HFFc6 (cell line): ENCODE results near the gene MPRIP. TPM values are rescaled to one million over a fixed set of nuclear protein-coding genes. Genes with fewer than 3 reads are reported as not detected.

Experiments
- DNase-seq: peaks from one replicate; pipeline ENCODE4 v3.0.0-alpha.2; 2018
- H3K27ac Mint-ChIP-seq: 2 replicates; pipeline ENCODE4 v1.8.0; 2020; ENCODE audit warnings: mild to moderate bottlenecking, mixed read lengths
- H3K27me3 Mint-ChIP-seq: 2 replicates; pipeline ENCODE4 v1.8.0; 2021; ENCODE audit warnings: mild to moderate bottlenecking, moderate library complexity, mixed read lengths; ENCODE audit not compliant: insufficient read depth
- H3K36me3 Mint-ChIP-seq: 2 replicates; pipeline ENCODE4 v1.8.0; 2021; ENCODE audit warnings: low read depth, mixed read lengths
- H3K4me1 Mint-ChIP-seq: 2 replicates; pipeline ENCODE4 v1.8.0; 2020; ENCODE audit warnings: low read depth, mixed read lengths
- H3K4me3 Mint-ChIP-seq: 2 replicates; pipeline ENCODE4 v1.8.0; 2020; ENCODE audit warnings: mild to moderate bottlenecking, moderate library complexity, mixed read lengths
- H3K9me3 Mint-ChIP-seq: 2 replicates; pipeline ENCODE4 v1.8.0; 2020; ENCODE audit warnings: mild to moderate bottlenecking, mixed read lengths
- CTCF ChIP-seq: fragments of 200-600 bp; sonication (generic); IDR thresholded peaks from 2 replicates; pipeline ENCODE4 v1.5.0; 2021; ENCODE audit warnings: antibody characterized with exemption, mild to moderate bottlenecking
- total RNA-seq, 6 experiments: library from RNA; stranded (reverse); fragmentation: NEBNext Ultra II Directional; extraction: Animal tissue kit (Norgen Biotek cat#: 25700); gene quantifications; 2 replicates in 1 of 6; 3 replicates in 5 of 6; pipeline ENCODE4 v1.2.3, GENCODE V29; 2021

Gene MPRIP
- total RNA-seq, 6 experiments from 2014 or later, result 350 to 409 (median 372) TPM

DNA sequence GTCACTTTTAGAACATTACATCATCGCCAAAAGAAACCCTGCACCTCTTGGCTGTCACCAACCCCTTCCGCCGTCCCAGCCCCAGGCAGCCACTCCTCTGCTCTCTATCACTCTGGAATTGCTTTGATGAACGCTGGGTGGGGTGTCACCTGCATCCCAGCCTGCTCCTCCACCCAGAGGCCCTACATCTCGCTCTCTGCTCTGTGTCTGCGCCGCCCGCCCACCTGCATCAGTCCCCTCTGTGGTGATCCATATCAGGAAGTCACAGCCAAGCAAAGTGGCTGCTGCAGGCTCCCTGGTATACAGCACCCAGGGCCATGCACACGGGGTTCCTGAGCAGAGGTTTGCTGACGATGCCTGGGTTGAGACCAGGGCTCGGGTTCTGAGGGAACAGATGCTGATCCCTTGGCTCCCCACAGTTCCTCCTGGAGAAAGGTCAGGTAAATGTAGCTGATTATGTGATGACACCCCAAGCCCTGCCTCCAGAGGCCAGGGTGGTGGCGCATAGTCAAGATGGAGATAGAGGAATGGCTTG is 30.8 kb downstream of the MPRIP start:
- DNase-seq, result no peak
- Mint-ChIP-seq H3K4me3 (no peak overlapping the region), H3K9me3 (no peaks in the 10 kb centered on the region), H3K27ac (no peak overlapping the region), H3K4me1 (peaks cover 85% of the 10 kb centered on the region), H3K36me3 (peaks cover 19% of the 10 kb centered on the region), H3K27me3 (no peaks in the 10 kb centered on the region)
- no peak for TF ChIP-seq CTCF

DNA sequence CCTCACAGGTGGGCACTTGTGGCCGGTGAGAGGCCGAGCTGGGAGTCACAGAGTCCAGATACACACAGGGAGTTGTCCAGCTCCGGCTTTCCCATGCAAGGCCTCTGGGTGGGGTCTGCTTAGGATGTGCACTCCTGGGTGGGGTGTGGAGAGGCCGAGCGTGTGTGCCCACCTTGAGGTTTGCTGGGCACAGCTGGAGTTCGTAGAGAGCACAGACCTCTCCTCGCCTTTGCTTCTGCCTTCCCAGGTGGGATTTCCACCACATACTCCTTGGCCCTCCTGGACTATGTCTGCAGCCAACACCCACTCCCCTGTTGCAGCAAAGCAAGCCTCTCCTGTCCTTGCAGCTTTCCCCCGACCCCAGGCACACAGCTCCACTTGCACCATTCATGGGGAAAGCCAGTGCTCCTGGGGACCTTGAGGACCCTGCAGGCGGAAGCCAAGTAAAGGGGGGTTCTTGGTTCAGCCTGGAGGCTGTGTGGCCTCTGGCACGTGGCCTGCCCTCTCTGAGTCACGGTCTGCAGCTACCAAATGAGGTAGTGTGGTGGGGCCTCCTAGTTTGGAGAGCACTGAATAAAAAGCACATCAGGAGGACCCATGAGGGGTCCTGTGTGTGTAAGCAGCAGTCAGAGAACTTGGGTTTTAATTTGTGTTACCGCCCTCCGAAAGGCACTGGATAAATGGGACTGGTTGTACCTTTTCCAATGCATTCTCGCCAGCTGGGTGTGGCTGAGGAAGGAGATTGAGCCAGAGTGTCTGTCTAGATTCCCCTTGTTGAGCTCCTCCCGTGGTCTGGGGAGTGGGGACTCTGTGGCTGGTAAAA is 31.5 kb downstream of the MPRIP start:
- no peak for DNase-seq
- Mint-ChIP-seq H3K9me3 (no peaks in the 10 kb centered on the region), H3K4me3 (peak overlapping the region; percentile 41; the same call in 1 of the 2 replicates), H3K27me3 (no peaks in the 10 kb centered on the region), H3K36me3 (peaks cover 22% of the 10 kb centered on the region), H3K4me1 (peaks cover 87% of the 10 kb centered on the region), H3K27ac (peak overlapping the region; percentile 73)
- no peak for TF ChIP-seq CTCF

DNA sequence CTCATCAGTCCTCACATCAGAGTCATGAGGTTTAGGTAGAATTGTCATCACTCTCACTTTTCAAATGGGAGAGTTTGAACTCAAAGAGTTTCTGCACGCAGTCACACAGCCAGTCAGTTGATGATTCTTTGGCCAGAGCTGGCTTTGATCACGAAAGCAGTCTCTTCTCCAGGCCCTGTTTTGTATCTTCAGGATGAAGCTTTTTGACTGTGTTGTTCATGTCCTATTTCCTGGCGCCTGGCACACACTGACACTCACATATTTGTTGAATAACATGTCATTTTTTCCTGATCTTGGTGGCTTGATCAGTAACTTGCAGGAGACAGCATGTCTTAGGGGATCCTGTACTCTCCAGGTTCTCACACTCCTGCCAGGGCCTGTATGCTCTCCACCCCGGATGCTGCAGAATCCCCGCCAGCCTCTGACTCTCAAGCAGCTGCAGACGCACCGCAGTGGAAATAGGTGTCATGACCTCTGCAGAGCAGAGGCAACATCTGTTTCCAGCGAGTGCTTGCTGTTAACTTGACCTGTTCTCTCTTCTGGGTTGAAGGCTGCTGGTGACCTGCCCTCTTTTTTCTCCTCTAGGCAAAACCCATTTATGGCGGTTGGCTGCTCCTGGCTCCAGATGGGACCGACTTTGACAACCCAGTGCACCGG is 33.0 kb downstream of the MPRIP start:
- H3K27ac Mint-ChIP-seq, result peak overlapping the region; percentile 76

DNA sequence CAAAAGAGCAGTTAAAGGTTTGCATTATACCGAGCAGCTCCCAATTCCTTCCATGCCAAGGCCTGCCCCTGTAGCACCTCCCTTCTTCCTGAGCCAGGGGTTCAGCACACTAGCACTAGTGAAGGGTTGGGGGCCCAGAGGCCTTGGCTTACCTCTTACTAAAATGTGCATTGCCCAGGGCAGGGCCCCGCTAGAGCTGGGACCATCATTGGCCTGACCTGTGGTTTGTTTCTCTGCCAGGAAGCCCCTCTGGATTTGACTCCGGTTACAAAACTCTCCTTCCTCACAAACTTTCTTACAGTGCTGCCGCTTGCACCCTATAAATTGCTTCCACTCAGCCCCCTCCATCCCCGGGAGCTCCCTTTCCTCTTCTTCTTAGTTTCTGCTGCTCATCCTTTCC is 33.8 kb downstream of the MPRIP start:
- Mint-ChIP-seq H3K4me1 (peaks cover 76% of the 10 kb centered on the region), H3K36me3 (peaks cover 29% of the 10 kb centered on the region; the same call in 1 of the 2 replicates), H3K27me3 (peaks cover under 1% of the 10 kb centered on the region), H3K4me3 (peak overlapping the region; percentile 13; the same call in 1 of the 2 replicates), H3K27ac (peak overlapping the region; percentile 76), H3K9me3 (no peaks in the 10 kb centered on the region)
- no peak for TF ChIP-seq CTCF
- no peak for DNase-seq

More for the DNA sequence above, 33.0 kb downstream of the MPRIP start:
- no peak for TF ChIP-seq CTCF
- Mint-ChIP-seq H3K27me3 (no peaks in the 10 kb centered on the region), H3K4me3 (peak overlapping the region; percentile 16), H3K36me3 (peaks cover 29% of the 10 kb centered on the region), H3K4me1 (peaks cover 80% of the 10 kb centered on the region), H3K9me3 (no peaks in the 10 kb centered on the region)
- DNase-seq, result peak; percentile 38

GRCh38 chr17:17077101-17077500 is 34.8 kb downstream of the MPRIP start:
- Mint-ChIP-seq H3K27ac (peak overlapping the region; percentile 38; the same call in 1 of the 2 replicates), H3K27me3 (peaks cover 3% of the 10 kb centered on the region), H3K4me3 (no peak overlapping the region), H3K4me1 (peaks cover 72% of the 10 kb centered on the region), H3K36me3 (peaks cover 29% of the 10 kb centered on the region; the same call in 1 of the 2 replicates), H3K9me3 (no peaks in the 10 kb centered on the region)
- DNase-seq, result no peak
- no peak for TF ChIP-seq CTCF
